VCaP (cell line): ENCODE results near the gene TMEM225B.
"Not testable (repeated sequence)": the region's sequence is repeated elsewhere in the genome, so short reads cannot be mapped to it uniquely, and the experiment has no call there.

Experiments
- H3K27ac ChIP-seq: fragments of 450-650 bp; 2 replicates; pipeline ENCODE4 v1.5.1; 2017
- TF ChIP-seq, protein P1 (sequence below): fragments of 450-650 bp; conservative IDR thresholded peaks from 2 replicates; pipeline ENCODE4 v1.5.1; 2017; ENCODE audit warnings: mild to moderate bottlenecking, moderate library complexity

Gene TMEM225B

DNA sequence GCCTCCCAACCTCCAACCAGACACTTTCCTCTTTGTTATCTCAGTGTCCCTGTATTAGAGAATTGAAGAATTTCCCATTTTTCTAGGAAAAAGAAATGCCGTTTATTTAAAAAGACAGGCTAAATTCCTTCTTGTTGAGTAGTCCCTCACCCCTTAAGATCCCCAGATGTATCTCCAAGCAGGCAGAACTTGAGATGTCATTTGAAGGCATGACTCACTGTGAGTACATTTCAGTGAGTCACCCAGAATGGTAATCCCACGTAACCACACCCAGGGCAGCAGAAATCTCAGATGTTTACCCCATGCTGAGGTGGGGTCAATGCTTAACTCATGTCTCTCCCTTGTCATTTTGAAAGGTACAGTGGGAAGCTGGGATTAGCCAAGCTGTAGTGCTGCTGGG lies 35.2 kb upstream of the TMEM225B start:
- H3K27ac ChIP-seq: no peak overlapping the region
- TF ChIP-seq, protein P1, sequence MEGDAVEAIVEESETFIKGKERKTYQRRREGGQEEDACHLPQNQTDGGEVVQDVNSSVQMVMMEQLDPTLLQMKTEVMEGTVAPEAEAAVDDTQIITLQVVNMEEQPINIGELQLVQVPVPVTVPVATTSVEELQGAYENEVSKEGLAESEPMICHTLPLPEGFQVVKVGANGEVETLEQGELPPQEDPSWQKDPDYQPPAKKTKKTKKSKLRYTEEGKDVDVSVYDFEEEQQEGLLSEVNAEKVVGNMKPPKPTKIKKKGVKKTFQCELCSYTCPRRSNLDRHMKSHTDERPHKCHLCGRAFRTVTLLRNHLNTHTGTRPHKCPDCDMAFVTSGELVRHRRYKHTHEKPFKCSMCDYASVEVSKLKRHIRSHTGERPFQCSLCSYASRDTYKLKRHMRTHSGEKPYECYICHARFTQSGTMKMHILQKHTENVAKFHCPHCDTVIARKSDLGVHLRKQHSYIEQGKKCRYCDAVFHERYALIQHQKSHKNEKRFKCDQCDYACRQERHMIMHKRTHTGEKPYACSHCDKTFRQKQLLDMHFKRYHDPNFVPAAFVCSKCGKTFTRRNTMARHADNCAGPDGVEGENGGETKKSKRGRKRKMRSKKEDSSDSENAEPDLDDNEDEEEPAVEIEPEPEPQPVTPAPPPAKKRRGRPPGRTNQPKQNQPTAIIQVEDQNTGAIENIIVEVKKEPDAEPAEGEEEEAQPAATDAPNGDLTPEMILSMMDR: no peak

DNA sequence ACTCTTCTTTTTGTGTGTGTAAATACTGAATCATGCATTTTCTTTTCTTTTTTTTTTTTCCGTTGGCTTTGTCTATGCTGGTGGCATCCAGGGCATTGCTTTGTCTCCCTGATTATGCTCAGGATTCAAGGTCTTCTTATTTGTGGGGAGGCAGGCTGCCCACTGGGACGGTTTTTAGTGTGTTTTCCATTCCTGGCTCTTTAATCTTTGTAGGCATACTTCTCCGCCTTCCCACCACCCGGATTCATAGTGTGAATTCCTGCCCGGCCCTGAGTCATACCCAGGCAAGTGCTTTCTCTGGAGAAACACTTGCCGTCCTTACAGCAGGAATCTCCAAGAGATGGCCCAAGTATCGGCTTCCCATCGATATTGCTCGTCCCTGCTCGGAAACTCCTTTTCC lies 34.4 kb upstream of the TMEM225B start:
- TF ChIP-seq, protein P1: no peak
- H3K27ac ChIP-seq: no peak overlapping the region

DNA sequence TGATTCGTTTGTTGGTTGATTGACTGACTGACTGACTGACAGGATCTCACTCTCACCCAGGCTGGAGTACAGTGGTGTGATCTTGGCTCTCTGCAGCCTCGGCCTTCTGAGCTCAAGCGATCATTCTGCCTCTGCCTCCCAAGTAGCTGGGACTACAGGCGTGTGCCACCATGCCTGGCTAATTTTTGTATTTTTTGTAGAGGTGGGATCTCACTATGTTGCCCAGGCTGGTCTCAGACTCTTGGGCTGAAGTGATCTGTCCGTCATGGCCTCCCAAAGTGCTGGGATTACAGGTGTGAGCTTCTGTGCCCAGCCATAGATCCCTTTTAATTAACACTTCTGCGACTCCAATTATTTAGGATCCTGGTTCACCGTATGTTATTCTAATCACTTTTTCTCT lies 29.3 kb upstream of the TMEM225B start:
- not testable (repeated sequence) for H3K27ac ChIP-seq

DNA sequence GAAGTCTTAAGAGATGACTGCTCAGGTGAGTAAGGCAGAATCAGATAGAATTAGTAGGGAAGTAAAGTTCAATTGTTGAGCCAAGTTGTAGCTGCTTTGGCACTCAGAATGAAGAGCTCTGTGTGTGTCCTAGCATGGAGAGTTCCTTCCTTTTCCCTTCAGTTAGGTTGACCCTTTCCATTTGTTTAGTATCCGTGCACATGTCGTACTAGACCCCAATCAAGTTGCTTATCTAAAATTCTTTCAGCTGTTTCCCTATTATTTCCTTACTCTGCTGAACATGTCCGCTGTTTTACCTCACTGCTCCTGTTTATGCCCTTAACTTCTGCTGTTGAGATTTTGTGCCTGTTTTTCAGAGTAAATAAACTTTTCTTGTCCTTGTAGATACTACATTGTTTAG lies 26.3 kb upstream of the TMEM225B start:
- H3K27ac ChIP-seq: no peak overlapping the region
- TF ChIP-seq, protein P1: no peak

DNA sequence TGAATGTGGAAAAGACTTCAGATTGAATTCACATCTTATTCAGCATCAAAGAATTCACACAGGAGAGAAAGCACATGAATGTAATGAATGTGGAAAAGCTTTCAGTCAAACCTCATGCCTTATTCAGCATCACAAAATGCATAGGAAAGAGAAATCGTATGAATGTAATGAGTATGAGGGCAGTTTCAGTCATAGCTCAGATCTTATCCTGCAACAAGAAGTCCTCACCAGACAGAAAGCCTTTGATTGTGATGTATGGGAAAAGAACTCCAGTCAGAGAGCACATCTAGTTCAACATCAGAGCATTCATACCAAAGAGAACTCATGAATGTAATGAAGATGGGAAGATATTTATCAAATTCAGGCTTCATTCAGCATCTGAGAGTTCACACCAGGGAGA lies 24.8 kb upstream of the TMEM225B start:
- H3K27ac ChIP-seq: no peak overlapping the region
- TF ChIP-seq, protein P1: no peak

DNA sequence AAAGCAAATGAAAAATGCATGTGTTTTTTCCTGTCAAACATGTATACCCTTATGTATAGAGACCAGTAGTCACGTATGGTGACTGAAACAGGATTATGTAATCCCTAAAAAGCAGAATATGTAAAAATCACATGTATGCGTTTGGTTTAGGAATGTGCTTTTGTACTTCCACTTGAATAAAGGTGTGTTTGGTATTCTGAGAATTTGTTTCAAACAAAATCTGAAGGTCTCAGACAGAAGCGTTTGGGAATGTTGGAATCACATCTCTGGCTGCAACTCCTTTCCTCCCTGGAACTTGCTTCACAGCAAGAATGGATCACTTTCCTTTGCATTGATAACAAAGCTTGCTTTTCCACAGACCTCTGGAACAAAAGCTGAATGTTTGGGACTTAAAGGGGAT lies 21.8 kb upstream of the TMEM225B start:
- TF ChIP-seq, protein P1: no peak
- no peak overlapping the region for H3K27ac ChIP-seq

DNA sequence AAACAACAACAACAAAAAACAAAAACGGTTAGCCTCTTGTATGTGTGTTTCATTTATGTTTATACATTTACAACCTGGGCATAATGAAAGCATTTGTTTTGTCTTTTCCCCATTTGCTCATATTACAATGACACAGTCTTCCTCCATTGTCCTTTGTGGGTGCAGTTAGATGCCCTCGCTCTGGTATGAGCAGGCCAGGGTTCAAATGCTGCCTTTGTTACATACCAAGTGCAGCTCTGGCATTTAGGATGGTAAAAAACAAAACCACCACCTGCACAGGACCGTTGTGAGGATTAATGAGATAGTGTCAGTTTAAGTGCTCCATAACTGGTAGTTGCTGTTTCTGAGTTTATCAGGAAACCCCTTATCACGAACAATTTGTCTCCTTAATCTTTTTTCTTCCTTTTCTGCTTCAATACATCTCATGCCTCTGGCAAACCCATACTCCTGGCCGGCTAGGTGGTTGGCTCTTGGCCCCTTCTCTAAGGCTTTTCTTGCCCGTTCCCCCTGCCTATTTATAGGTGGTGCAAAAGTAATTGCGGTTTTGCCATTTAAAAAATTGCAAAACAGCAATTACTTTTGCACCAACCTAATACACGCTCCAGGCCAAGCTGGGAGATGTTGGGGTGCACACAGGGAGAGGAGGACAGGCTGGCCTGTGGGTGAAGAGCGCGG lies 18.6 kb upstream of the TMEM225B start:
- H3K27ac ChIP-seq: no peak overlapping the region
- TF ChIP-seq, protein P1: no peak

DNA sequence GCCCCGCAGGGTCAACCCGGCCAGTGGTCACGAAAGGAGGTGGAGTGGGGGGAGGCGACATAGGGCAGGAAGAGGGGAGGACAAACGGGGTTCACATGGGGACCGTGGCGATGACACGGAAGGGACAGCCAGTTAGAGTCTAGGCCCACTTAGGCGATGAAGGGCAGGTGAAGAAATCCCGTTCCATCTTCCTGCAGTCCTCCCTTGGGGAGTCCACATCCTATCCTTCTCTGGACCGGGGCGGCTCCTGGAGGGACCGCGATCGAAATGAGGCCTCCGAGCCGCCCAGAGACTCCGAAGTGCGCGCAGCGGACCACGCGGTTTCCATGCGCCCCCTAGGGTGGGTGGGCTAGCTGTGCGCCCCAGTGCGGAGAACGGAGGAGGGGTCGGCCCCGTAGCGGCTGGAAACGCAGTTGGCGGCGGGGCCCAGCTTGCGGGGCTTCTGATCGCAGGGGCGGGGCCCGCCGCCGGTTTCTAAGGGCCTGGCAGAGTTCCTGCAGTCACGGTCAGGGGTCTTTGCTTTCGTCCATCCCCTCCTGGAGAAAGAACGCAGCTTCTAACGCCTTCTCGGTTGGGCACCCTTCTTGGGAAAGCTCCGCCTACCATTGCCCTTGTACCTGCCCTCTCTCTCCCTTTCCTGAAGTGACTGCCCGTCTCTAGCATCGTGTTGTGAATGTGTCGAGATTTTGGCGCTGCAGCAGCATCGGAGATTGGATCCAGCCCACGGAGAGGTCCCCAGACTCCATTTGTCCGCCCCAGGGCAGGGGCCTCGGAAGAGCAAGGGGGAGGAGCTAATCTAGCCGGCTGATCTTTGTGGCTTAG lies 17.9 kb upstream of the TMEM225B start:
- no peak overlapping the region for H3K27ac ChIP-seq
- TF ChIP-seq, protein P1: no peak

DNA sequence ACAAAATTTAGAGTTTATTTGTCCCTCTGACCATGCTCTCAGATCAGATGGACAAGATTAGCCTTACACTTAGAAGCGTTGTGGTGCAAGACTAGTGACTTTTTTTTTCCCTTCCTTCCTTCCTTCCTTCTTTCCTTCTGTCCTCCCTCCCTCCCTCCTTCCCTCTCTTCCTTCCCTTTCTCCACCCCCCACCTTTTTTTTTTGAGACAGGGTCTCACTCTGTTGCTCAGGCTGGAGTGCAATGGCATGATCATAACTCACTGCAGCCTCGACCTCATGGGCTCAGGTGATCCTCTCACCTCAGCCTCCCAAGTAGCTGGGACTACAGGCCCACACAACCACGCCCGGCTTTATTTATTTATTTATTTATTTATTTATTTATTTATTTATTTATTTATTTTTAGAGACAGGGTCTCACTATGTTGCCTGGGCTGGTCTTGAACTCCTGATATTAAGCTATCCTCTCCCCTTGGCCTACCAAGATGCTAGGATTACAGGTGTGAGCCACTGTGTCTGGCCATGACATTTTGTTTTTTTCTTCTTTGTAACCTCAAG lies 17.2 kb upstream of the TMEM225B start:
- H3K27ac ChIP-seq: not testable (repeated sequence)
